ENCODE data around the gene FOXO1.

FOXO1 gene

GRCh38 chr13:40652588-40652940 is 13.9 kb downstream of the FOXO1 start:
- TF ChIP-seq, protein P1, sequence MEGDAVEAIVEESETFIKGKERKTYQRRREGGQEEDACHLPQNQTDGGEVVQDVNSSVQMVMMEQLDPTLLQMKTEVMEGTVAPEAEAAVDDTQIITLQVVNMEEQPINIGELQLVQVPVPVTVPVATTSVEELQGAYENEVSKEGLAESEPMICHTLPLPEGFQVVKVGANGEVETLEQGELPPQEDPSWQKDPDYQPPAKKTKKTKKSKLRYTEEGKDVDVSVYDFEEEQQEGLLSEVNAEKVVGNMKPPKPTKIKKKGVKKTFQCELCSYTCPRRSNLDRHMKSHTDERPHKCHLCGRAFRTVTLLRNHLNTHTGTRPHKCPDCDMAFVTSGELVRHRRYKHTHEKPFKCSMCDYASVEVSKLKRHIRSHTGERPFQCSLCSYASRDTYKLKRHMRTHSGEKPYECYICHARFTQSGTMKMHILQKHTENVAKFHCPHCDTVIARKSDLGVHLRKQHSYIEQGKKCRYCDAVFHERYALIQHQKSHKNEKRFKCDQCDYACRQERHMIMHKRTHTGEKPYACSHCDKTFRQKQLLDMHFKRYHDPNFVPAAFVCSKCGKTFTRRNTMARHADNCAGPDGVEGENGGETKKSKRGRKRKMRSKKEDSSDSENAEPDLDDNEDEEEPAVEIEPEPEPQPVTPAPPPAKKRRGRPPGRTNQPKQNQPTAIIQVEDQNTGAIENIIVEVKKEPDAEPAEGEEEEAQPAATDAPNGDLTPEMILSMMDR (conservative IDR thresholded peaks at IDR 0.05; ENCODE audit: low read depth): no peak
- ChIA-PET CTCF (interaction anchor here (0.8 kb wide), 1 partner anchor 16 kb away, joined by 10 read pairs; no protein-coding TSS in a partner anchor), POLR2A (ENCODE audit: low non-redundant PET) (no interaction called here)
- no peak for DNase-seq (ENCODE audit: low spot score)
- H3K27ac ChIP-seq: no peak overlapping the region

- no peak overlapping the region for H3K27ac ChIP-seq
- TF ChIP-seq, protein P1 (conservative IDR thresholded peaks at IDR 0.05; ENCODE audit: low read depth): no peak
- no peak for DNase-seq (ENCODE audit: low spot score)
- ChIA-PET POLR2A (ENCODE audit: low non-redundant PET) (no interaction called here), CTCF (interaction anchor here (0.6 to 0.8 kb wide), 2 partner anchors 16 to 91 kb away, joined by 5 to 10 read pairs; no protein-coding TSS in a partner anchor)
Measured at GRCh38 chr13:40651866-40652587, 14.4 kb downstream of the FOXO1 start.

DNA sequence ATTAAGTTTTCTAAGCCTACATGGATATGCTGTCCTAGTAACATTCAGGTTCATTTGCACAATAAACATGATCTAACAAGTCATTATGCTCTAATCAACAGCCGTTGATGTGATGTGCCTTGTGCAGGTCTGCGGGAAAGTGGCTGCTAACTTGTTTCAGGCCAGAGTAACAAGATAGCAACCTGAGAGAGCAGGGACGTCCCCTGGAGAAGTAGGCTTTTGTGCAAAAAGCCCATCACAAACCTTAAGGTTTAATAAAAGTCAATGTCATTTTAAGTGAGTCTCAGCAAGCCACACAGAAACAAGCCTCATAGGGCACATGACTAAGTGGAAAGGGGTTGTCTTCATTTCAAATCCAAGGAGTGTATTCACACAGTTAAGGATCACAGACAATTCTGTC is 17.6 kb downstream of the FOXO1 start:
- POLR2A ChIA-PET (ENCODE audit: low non-redundant PET): no interaction called here
- CTCF ChIA-PET: no interaction called here
- DNase-seq (ENCODE audit: low spot score): no peak
- TF ChIP-seq, protein P1 (conservative IDR thresholded peaks at IDR 0.05; ENCODE audit: low read depth): no peak
- no peak overlapping the region for H3K27ac ChIP-seq

DNA sequence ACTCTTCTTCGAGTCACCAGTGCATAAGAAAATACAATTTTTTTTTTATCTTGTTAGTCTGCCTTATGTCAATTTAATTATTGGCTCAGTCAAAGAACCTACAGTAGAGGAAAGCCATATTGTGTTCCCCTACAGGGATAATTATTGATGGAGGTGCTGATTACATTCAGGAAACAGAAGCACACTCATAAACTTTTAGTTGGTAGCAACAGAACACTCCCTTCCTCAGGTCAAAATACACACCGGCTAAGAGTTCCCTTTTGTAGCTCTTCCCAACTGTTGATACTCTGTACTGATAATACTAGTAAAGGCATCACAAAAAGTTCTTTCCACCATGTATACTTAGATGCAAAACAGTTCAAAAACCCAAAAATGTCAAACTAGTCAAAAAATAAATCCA is 18.4 kb downstream of the FOXO1 start:
- ChIA-PET POLR2A (ENCODE audit: low non-redundant PET) (no interaction called here), CTCF (interaction anchor here (0.6 kb wide), 3 partner anchors 111 to 487 kb away, joined by 3 read pairs; no protein-coding TSS in a partner anchor)
- H3K27ac ChIP-seq: no peak overlapping the region
- TF ChIP-seq, protein P1 (conservative IDR thresholded peaks at IDR 0.05; ENCODE audit: low read depth): no peak
- no peak for DNase-seq (ENCODE audit: low spot score)

GRCh38 chr13:40644838-40645604 is 21.4 kb downstream of the FOXO1 start:
- TF ChIP-seq, protein P1 (conservative IDR thresholded peaks at IDR 0.05; ENCODE audit: low read depth): no peak
- ChIA-PET POLR2A (ENCODE audit: low non-redundant PET) (no interaction called here), CTCF (interaction anchor here (0.6 to 0.7 kb wide), 2 partner anchors 9 to 534 kb away, joined by 3 to 4 read pairs; no protein-coding TSS in a partner anchor)
- no peak overlapping the region for H3K27ac ChIP-seq
- peak; percentile 43 for DNase-seq (ENCODE audit: low spot score)

DNA sequence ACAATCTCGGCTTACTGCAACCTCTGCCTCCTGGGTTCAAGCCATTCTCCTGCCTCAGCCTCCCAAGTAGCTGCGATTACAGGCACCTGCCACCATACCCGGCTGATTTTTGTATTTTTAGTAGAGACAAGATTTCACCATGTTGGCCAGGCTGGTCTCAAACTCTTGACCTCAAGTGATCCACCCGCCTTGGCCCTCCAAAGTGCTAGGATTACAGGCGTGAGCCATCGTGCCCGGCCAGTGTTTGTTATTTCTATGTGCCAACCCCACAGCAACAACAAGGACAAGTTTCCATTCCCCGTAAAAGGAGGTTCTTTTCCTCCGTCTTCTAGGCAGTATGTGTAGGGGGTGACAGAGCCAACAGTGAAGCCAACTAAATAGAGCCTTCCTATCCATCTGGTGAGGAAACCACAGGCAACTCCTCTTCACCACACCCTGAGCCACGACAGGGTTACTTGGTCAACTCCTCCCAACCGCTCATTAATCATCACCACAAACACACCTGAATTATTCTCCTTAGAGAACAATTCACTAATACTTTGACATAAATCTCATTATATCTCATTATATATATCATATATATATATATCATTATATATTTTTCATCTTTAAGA is 25.5 kb downstream of the FOXO1 start:
- H3K27ac ChIP-seq: no peak overlapping the region
- ChIA-PET POLR2A (ENCODE audit: low non-redundant PET) (no interaction called here), CTCF (interaction anchor here (0.6 kb wide), 1 partner anchor 10 kb away, joined by 5 read pairs; no protein-coding TSS in a partner anchor)
- TF ChIP-seq, protein P1 (conservative IDR thresholded peaks at IDR 0.05; ENCODE audit: low read depth): no peak
- DNase-seq (ENCODE audit: low spot score): no peak
